ENCODE results near the gene AEN. TPM values are rescaled to one million over a fixed set of nuclear protein-coding genes. Genes with fewer than 3 reads are reported as not detected.

Gene AEN
- total and polyA plus RNA-seq, 11 donors = 3.8 to 21.8 (median 6.6) TPM

GRCh38 chr15:88661041-88661700, 40.0 kb downstream of the AEN start:
- H3K27ac ChIP-seq = no peak overlapping the region
- DNase-seq = no peak
- intact Hi-C loops (cut with DNase I) = loop anchor here in 1 of 10 donors (5.0 kb wide), 1 partner anchor 34 kb away; no protein-coding TSS in a partner anchor
- no peaks in the 10 kb centered on the region for H3K27me3 ChIP-seq
- H3K4me3 ChIP-seq = no peak overlapping the region
- ATAC-seq = no peak
- peaks cover 0 to 12% (median 2%) of the 10 kb centered on the region in 12 donors for H3K4me1 ChIP-seq
- H3K36me3 ChIP-seq = no peaks in the 10 kb centered on the region
- H3K9me3 ChIP-seq = no peaks in the 10 kb centered on the region
- no peak for TF ChIP-seq CTCF (IDR thresholded peaks at IDR 0.05)
- TF ChIP-seq POLR2A (IDR thresholded peaks at IDR 0.05) = no peak

GRCh38 chr15:88661761-88662556, 40.8 kb downstream of the AEN start:
- peaks cover 0 to 12% (median 2%) of the 10 kb centered on the region in 12 donors for H3K4me1 ChIP-seq
- WGBS, 4 donors = 75 to 83% (median 75%) methylated on average over 4 of the region's 4 CpGs
- ATAC-seq (no peak), DNase-seq (no peak)
- no peak for TF ChIP-seq POLR2A (IDR thresholded peaks at IDR 0.05)
- no peak for TF ChIP-seq CTCF (IDR thresholded peaks at IDR 0.05)
- H3K36me3 ChIP-seq = no peaks in the 10 kb centered on the region
- no peaks in the 10 kb centered on the region for H3K9me3 ChIP-seq
- intact Hi-C loops (cut with DNase I) = loop anchor here in 1 of 10 donors (5.0 kb wide), 1 partner anchor 35 kb away; no protein-coding TSS in a partner anchor
- no peak overlapping the region for H3K27ac ChIP-seq
- H3K4me3 ChIP-seq = no peak overlapping the region
- peaks cover 0 to 5% (median 0%) of the 10 kb centered on the region in 9 donors for H3K27me3 ChIP-seq

- DNase-seq (no peak), ATAC-seq (no peak)
- intact Hi-C loops (cut with DNase I) = loop anchor here in 1 of 10 donors (5.0 kb wide), 1 partner anchor 36 kb away; no protein-coding TSS in a partner anchor
- 81 to 94% (median 86%) methylated on average over 6 of the region's 6 CpGs for WGBS, 4 donors
- no peak for TF ChIP-seq CTCF (IDR thresholded peaks at IDR 0.05)
- Histone ChIP-seq H3K27me3 (peaks cover 0 to 5% (median 0%) of the 10 kb centered on the region in 9 donors), H3K9me3 (no peaks in the 10 kb centered on the region), H3K27ac (no peak overlapping the region), H3K4me1 (peaks cover 0 to 10% (median 2%) of the 10 kb centered on the region in 12 donors), H3K36me3 (no peaks in the 10 kb centered on the region), H3K4me3 (no peak overlapping the region)
These were observed 42.0 kb downstream of the AEN start for GRCh38 chr15:88663141-88663621.

Measured in heart left ventricle (tissue), 16 donors.